Measurements from ENCODE around the gene HNF4A. TPM values are rescaled to one million over a fixed set of nuclear protein-coding genes. Genes with fewer than 3 reads are reported as not detected.

HNF4A gene
- total and polyA plus RNA-seq, 2 of the 13 experiments (the other 11 are each of a cell fraction or from before 2014, with no cell fraction given) = 80.9 to 169 TPM

DNA sequence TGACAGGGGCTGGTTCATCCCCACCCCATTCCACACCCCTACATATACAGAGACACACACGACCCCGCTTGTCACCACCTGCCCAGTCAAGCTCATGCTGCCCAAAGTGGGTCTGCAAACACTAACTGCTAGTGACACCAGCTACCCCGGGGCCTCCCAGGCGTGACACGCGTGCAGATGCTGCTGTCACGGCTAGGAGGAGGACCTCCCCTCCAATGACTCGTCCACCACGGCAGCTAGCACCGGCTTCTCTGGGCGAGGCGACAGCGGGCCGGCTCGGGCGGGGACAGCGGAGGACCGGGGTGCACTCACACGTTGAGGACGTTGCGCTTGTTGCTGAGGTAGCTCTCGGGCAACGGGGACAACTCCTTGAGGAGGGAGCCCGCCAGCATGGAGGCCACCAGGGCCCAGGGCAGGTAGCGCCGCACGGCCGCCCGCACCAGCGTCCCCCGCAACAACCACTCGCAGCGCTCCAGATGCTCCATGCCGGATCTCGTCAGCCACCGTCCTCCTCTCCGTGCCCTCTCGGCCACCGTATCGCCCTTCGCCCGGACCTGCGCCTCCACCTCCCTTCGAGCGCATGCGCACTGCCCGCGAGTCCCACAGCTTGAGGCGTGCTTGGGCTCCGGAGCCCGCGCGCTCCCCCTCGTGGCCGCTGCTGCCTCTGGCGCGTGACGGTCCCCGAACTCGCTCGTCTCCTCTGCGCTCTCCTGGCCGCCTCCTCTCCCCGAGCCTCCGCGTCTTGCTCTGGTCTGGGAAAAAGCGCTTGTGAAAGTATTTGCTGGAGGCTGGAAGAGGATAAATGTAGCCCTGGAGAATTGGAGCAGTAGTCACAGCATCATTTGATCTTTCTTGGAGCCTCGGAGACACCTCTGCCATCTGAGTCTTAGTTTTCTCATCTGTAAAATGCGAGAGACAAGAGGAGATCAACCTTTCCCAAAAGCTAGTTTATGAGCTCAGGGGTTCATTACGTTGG lies 44.5 kb upstream of the HNF4A start, which contains the start of gene FITM2 (continued):
- TF ChIP-seq ZNF780A (CRISPR knock-in tag; IDR thresholded peaks at IDR 0.05) (peak; percentile 43; the same call in 1 of the 2 replicates), ZNF558 (CRISPR knock-in tag; IDR thresholded peaks at IDR 0.05; ENCODE audit: borderline replicate concordance) (peak; percentile 98), NR2F2 (IDR thresholded peaks at IDR 0.05; ENCODE audit: borderline replicate concordance, low read depth) (0 out of 2 replicates have a peak, but pooled peaks have one; percentile 4), MATR3 (CRISPR knock-in tag; IDR thresholded peaks at IDR 0.05) (no peak), ZNF460 (CRISPR knock-in tag; IDR thresholded peaks at IDR 0.05; ENCODE audit: borderline replicate concordance) (no peak; the same call in 1 of the 2 replicates), MEF2D (CRISPR knock-in tag; IDR thresholded peaks at IDR 0.05) (peak; percentile 96), ZNF441 (CRISPR knock-in tag; IDR thresholded peaks at IDR 0.05; ENCODE audit: borderline replicate concordance) (no peak; the same call in 1 of the 2 replicates), STAG1 (CRISPR knock-in tag; IDR thresholded peaks at IDR 0.05) (peak; percentile 99), ZNF570 (CRISPR knock-in tag; IDR thresholded peaks at IDR 0.05; ENCODE audit: borderline replicate concordance) (no peak), SP1 (IDR thresholded peaks at IDR 0.05) (no peak), SP1 (CRISPR knock-in tag; IDR thresholded peaks at IDR 0.05) (peak; percentile 82; the same call in 1 of the 2 replicates), RAD51 (IDR thresholded peaks at IDR 0.05; ENCODE audit: borderline replicate concordance) (no peak), ZBTB20 (CRISPR knock-in tag; IDR thresholded peaks at IDR 0.05; ENCODE audit: borderline replicate concordance, low read depth) (peak; percentile 91; the same call in 1 of the 2 replicates), ZNF34 (CRISPR knock-in tag; IDR thresholded peaks at IDR 0.05; ENCODE audit: borderline replicate concordance) (peak; percentile 100), NCOR1 (IDR thresholded peaks at IDR 0.05; ENCODE audit: borderline replicate concordance, low read length) (0 out of 2 replicates have a peak, but pooled peaks have one; percentile 25), ZMYM3 (CRISPR knock-in tag; IDR thresholded peaks at IDR 0.05) (peak; percentile 90), SP2 (CRISPR knock-in tag; IDR thresholded peaks at IDR 0.05) (peak; percentile 69), SRY (CRISPR knock-in tag; IDR thresholded peaks at IDR 0.05) (peak; percentile 51; the same call in 1 of the 2 replicates), ZNF709 (CRISPR knock-in tag; IDR thresholded peaks at IDR 0.05) (peak; percentile 93)
- TF ChIP-seq, protein P1, sequence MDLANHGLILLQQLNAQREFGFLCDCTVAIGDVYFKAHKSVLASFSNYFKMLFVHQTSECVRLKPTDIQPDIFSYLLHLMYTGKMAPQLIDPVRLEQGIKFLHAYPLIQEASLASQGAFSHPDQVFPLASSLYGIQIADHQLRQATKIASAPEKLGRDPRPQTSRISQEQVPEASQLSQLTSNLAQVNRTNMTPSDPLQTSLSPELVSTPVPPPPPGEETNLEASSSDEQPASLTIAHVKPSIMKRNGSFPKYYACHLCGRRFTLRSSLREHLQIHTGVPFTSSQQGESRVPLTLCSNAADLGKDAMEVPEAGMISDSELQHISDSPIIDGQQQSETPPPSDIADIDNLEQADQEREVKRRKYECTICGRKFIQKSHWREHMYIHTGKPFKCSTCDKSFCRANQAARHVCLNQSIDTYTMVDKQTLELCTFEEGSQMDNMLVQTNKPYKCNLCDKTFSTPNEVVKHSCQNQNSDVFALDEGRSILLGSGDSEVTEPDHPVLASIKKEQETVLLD (CRISPR knock-in tag; IDR thresholded peaks at IDR 0.05; ENCODE audit: low read depth) = no peak
- TF ChIP-seq, protein P2, sequence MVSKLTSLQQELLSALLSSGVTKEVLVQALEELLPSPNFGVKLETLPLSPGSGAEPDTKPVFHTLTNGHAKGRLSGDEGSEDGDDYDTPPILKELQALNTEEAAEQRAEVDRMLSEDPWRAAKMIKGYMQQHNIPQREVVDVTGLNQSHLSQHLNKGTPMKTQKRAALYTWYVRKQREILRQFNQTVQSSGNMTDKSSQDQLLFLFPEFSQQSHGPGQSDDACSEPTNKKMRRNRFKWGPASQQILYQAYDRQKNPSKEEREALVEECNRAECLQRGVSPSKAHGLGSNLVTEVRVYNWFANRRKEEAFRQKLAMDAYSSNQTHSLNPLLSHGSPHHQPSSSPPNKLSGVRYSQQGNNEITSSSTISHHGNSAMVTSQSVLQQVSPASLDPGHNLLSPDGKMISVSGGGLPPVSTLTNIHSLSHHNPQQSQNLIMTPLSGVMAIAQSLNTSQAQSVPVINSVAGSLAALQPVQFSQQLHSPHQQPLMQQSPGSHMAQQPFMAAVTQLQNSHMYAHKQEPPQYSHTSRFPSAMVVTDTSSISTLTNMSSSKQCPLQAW (CRISPR knock-in tag; IDR thresholded peaks at IDR 0.05) = peak; percentile 99
- TF ChIP-seq, protein P3, sequence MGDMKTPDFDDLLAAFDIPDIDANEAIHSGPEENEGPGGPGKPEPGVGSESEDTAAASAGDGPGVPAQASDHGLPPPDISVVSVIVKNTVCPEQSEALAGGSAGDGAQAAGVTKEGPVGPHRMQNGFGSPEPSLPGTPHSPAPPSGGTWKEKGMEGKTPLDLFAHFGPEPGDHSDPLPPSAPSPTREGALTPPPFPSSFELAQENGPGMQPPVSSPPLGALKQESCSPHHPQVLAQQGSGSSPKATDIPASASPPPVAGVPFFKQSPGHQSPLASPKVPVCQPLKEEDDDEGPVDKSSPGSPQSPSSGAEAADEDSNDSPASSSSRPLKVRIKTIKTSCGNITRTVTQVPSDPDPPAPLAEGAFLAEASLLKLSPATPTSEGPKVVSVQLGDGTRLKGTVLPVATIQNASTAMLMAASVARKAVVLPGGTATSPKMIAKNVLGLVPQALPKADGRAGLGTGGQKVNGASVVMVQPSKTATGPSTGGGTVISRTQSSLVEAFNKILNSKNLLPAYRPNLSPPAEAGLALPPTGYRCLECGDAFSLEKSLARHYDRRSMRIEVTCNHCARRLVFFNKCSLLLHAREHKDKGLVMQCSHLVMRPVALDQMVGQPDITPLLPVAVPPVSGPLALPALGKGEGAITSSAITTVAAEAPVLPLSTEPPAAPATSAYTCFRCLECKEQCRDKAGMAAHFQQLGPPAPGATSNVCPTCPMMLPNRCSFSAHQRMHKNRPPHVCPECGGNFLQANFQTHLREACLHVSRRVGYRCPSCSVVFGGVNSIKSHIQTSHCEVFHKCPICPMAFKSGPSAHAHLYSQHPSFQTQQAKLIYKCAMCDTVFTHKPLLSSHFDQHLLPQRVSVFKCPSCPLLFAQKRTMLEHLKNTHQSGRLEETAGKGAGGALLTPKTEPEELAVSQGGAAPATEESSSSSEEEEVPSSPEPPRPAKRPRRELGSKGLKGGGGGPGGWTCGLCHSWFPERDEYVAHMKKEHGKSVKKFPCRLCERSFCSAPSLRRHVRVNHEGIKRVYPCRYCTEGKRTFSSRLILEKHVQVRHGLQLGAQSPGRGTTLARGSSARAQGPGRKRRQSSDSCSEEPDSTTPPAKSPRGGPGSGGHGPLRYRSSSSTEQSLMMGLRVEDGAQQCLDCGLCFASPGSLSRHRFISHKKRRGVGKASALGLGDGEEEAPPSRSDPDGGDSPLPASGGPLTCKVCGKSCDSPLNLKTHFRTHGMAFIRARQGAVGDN (CRISPR knock-in tag; IDR thresholded peaks at IDR 0.05) = peak; percentile 99
